HG03378 (cell line): ENCODE data around the gene COL28A1.
"Not testable (repeated sequence)": the region's sequence is repeated elsewhere in the genome, so short reads cannot be mapped to it uniquely, and the experiment has no call there.

Experiments used
- ATAC-seq: cut with Tn5 transposase; IDR thresholded peaks from one replicate; pipeline ENCODE4 v1.9.1; 2021; ENCODE audit warnings: mild to moderate bottlenecking, moderate library complexity; ENCODE audit not compliant: unreplicated experiment

The COL28A1 gene

GRCh38 chr7:7562736-7563135, 27.1 kb upstream of the COL28A1 start:
- ATAC-seq, result no peak

GRCh38 chr7:7561591-7561990, 25.9 kb upstream of the COL28A1 start:
- not testable (repeated sequence) for ATAC-seq

- no peak for ATAC-seq
These were observed 21.6 kb upstream of the COL28A1 start for GRCh38 chr7:7557252-7557651.

- ATAC-seq, result no peak
These were observed 21.2 kb upstream of the COL28A1 start for GRCh38 chr7:7556852-7557251.

GRCh38 chr7:7554649-7555575, 19.2 kb upstream of the COL28A1 start:
- no peak for ATAC-seq

GRCh38 chr7:7554021-7554432, 18.4 kb upstream of the COL28A1 start:
- ATAC-seq, result no peak

- no peak for ATAC-seq
These were observed 17.7 kb upstream of the COL28A1 start for GRCh38 chr7:7553386-7553785.

GRCh38 chr7:7552199-7552598, 16.5 kb upstream of the COL28A1 start:
- ATAC-seq, result no peak

- no peak for ATAC-seq
These were observed 15.0 kb upstream of the COL28A1 start for GRCh38 chr7:7550663-7551062.

GRCh38 chr7:7548407-7548806, 12.7 kb upstream of the COL28A1 start:
- no peak for ATAC-seq

- no peak for ATAC-seq
These were observed 6.7 kb upstream of the COL28A1 start for GRCh38 chr7:7542251-7542835.

- no peak for ATAC-seq
These were observed 4.0 kb upstream of the COL28A1 start for GRCh38 chr7:7539711-7540110.

- ATAC-seq, result no peak
These were observed 3.5 kb upstream of the COL28A1 start for GRCh38 chr7:7539152-7539551.

- no peak for ATAC-seq
These were observed 2.0 kb upstream of the COL28A1 start for GRCh38 chr7:7537711-7538110.

- no peak for ATAC-seq
These were observed 835 bp upstream of the COL28A1 start for GRCh38 chr7:7536396-7537019.

GRCh38 chr7:7533831-7534430, 1.7 kb downstream of the COL28A1 start:
- ATAC-seq, result no peak

GRCh38 chr7:7529328-7529727, 6.3 kb downstream of the COL28A1 start:
- ATAC-seq, result no peak

GRCh38 chr7:7527047-7527446, 8.6 kb downstream of the COL28A1 start:
- ATAC-seq, result no peak

- no peak for ATAC-seq
These were observed 9.7 kb downstream of the COL28A1 start for GRCh38 chr7:7526006-7526405.

GRCh38 chr7:7524121-7524520, 11.6 kb downstream of the COL28A1 start:
- ATAC-seq, result no peak

- ATAC-seq, result no peak
These were observed 13.3 kb downstream of the COL28A1 start for GRCh38 chr7:7522421-7522820.
